Measurements from ENCODE around the gene PASK.

DNA sequence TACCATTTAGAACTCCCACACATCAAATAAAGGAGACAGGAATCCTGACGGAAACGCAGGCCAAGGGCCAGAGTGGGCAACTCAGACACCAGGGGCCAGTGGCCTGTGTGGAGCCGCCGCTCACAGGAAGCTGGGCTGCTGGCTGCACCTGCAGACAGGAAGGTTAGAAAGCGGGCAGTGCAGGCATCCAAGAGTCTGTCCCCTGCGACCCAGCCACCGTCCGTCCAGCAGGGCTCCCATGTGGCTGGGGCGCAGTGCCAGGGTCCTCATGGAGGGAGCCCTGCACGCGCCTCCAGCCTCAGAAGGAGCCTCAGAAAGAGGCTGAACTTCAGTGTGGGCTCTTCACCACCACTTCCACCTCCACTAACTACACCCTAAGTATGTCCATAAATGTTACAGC lies 36.7 kb upstream of the PASK start:
- TF ChIP-seq, protein P1, sequence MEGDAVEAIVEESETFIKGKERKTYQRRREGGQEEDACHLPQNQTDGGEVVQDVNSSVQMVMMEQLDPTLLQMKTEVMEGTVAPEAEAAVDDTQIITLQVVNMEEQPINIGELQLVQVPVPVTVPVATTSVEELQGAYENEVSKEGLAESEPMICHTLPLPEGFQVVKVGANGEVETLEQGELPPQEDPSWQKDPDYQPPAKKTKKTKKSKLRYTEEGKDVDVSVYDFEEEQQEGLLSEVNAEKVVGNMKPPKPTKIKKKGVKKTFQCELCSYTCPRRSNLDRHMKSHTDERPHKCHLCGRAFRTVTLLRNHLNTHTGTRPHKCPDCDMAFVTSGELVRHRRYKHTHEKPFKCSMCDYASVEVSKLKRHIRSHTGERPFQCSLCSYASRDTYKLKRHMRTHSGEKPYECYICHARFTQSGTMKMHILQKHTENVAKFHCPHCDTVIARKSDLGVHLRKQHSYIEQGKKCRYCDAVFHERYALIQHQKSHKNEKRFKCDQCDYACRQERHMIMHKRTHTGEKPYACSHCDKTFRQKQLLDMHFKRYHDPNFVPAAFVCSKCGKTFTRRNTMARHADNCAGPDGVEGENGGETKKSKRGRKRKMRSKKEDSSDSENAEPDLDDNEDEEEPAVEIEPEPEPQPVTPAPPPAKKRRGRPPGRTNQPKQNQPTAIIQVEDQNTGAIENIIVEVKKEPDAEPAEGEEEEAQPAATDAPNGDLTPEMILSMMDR (IDR thresholded peaks at IDR 0.05) = no peak
- no peak for TF ChIP-seq POLR2A (IDR thresholded peaks at IDR 0.05)

All from tibial nerve (tissue), 3 donors.